PC-3 (cell line): Measurements from ENCODE around the gene MACROH2A2.

Source experiments
- CTCF ChIP-seq: fragments of 300-600 bp; sonication (generic); conservative IDR thresholded peaks from 2 replicates; pipeline ENCODE4 v1.5.1; 2017; ENCODE audit warnings: antibody characterized with exemption, low read depth, mild to moderate bottlenecking, low read length
- EZH2phosphoT487 ChIP-seq: fragments of 300-600 bp; sonication (generic); IDR thresholded peaks from 2 replicates; pipeline ENCODE4 v1.6.1; 2018; ENCODE audit warnings: mild to moderate bottlenecking, antibody characterized with exemption, low read length, borderline replicate concordance

- no peak for TF ChIP-seq CTCF
- no peak for TF ChIP-seq EZH2phosphoT487
Observed at GRCh38 chr10:70074971-70075370, 22.3 kb downstream of the MACROH2A2 start.
